SK-N-SH treated with all-trans-retinoic acid at 6 μM for 48 hours (cell line): ENCODE data around the gene ATP2B1.

Experiments used
- ATAC-seq: fragments of 200-7000 bp; cut with Tn5 transposase; 3 replicates; pipeline ENCODE4 v1.9.1; 2020; ENCODE audit warnings: mild to moderate bottlenecking, moderate library complexity
- ARNTL ChIP-seq: fragments of 450-650 bp; formaldehyde crosslinking; IDR thresholded peaks from 2 replicates; pipeline ENCODE4 v1.5.0; 2020; ENCODE audit warnings: low read depth, mild to moderate bottlenecking, moderate library complexity, borderline replicate concordance
- BACH2 ChIP-seq: fragments of 250-450 bp; sonication (Bioruptor Pico); IDR thresholded peaks from 2 replicates; pipeline ENCODE4 v1.9.0; 2021; ENCODE audit warnings: mild to moderate bottlenecking, borderline replicate concordance
- CSDC2 ChIP-seq: fragments of 250-450 bp; sonication (Bioruptor Pico); IDR thresholded peaks from 2 replicates; pipeline ENCODE4 v1.5.0; 2020; ENCODE audit warnings: mild to moderate bottlenecking, moderate library complexity
- ESRRG ChIP-seq: fragments of 250-450 bp; sonication (Bioruptor Pico); IDR thresholded peaks from 2 replicates; pipeline ENCODE4 v1.6.1; 2021; ENCODE audit warnings: mild to moderate bottlenecking
- GLIS3 ChIP-seq: fragments of 250-450 bp; sonication (Bioruptor Pico); IDR thresholded peaks from 2 replicates; pipeline ENCODE4 v1.5.0; 2020; ENCODE audit warnings: mild to moderate bottlenecking, moderate library complexity
- ISL1 ChIP-seq: fragments of 250-450 bp; sonication (Bioruptor Pico); IDR thresholded peaks from 2 replicates; pipeline ENCODE4 v2.1.2; 2022; ENCODE audit warnings: mild to moderate bottlenecking, moderate library complexity
- OSR1 ChIP-seq: fragments of 250-450 bp; sonication (Bioruptor Pico); IDR thresholded peaks from 2 replicates; pipeline ENCODE4 v1.8.0; 2022; ENCODE audit warnings: moderate library complexity, mild to moderate bottlenecking, inconsistent platforms
- PPARA ChIP-seq: fragments of 250-450 bp; sonication (Bioruptor Pico); IDR thresholded peaks from 2 replicates; pipeline ENCODE4 v1.5.0; 2020; ENCODE audit warnings: mild to moderate bottlenecking, borderline replicate concordance
- SNAI2 ChIP-seq: fragments of 250-450 bp; sonication (Bioruptor Pico); IDR thresholded peaks from 2 replicates; pipeline ENCODE4 v1.5.0; 2020; ENCODE audit warnings: mild to moderate bottlenecking, moderate library complexity
- TCF4 ChIP-seq: fragments of 250-450 bp; sonication (Bioruptor Pico); IDR thresholded peaks from 2 replicates; pipeline ENCODE4 v1.8.0; 2021; ENCODE audit warnings: mild to moderate bottlenecking, moderate library complexity, borderline replicate concordance
- ZC3H10 ChIP-seq: fragments of 250-450 bp; sonication (Bioruptor Pico); IDR thresholded peaks from 2 replicates; pipeline ENCODE4 v1.5.1; 2021; ENCODE audit warnings: mild to moderate bottlenecking, moderate library complexity
- ZFP3 ChIP-seq: fragments of 250-450 bp; sonication (Bioruptor Pico); IDR thresholded peaks from 2 replicates; pipeline ENCODE4 v1.5.0; 2020; ENCODE audit warnings: mild to moderate bottlenecking, moderate library complexity
- ZNF565 ChIP-seq: fragments of 450-650 bp; formaldehyde crosslinking; conservative IDR thresholded peaks from 2 replicates; pipeline ENCODE4 v1.5.0; 2020; ENCODE audit warnings: low read depth, mild to moderate bottlenecking, moderate library complexity
- ZNF70 ChIP-seq: fragments of 450-650 bp; formaldehyde crosslinking; IDR thresholded peaks from 2 replicates; pipeline ENCODE4 v1.5.0; 2020; ENCODE audit warnings: mild to moderate bottlenecking, moderate library complexity
- ZNF8 ChIP-seq: fragments of 450-650 bp; formaldehyde crosslinking; IDR thresholded peaks from 2 replicates; pipeline ENCODE4 v1.5.0; 2020; ENCODE audit warnings: mild to moderate bottlenecking, moderate library complexity
- TF ChIP-seq, protein P1 (sequence below): fragments of 250-450 bp; sonication (Bioruptor Pico); IDR thresholded peaks from 2 replicates; pipeline ENCODE4 v1.5.0; 2020; ENCODE audit warnings: mild to moderate bottlenecking, moderate library complexity
- TF ChIP-seq, protein P2 (sequence below): fragments of 250-450 bp; sonication (Bioruptor Pico); IDR thresholded peaks from 2 replicates; pipeline ENCODE4 v1.8.0; 2021; ENCODE audit warnings: low read depth, mild to moderate bottlenecking, moderate library complexity, borderline replicate concordance
- TF ChIP-seq, protein P3 (sequence below): fragments of 250-450 bp; sonication (Bioruptor Pico); IDR thresholded peaks from 2 replicates; pipeline ENCODE4 v1.8.0; 2020; ENCODE audit warnings: mild to moderate bottlenecking, moderate library complexity, borderline replicate concordance
- TF ChIP-seq, protein P4 (sequence below): fragments of 250-450 bp; sonication (Bioruptor Pico); IDR thresholded peaks from 2 replicates; pipeline ENCODE4 v1.5.1; 2020; ENCODE audit warnings: low read depth, mild to moderate bottlenecking, moderate library complexity
- TF ChIP-seq, protein P5 (sequence below): fragments of 250-450 bp; sonication (Bioruptor Pico); IDR thresholded peaks from 2 replicates; pipeline ENCODE4 v1.5.1; 2021; ENCODE audit warnings: mild to moderate bottlenecking, moderate library complexity

ATP2B1 gene

DNA sequence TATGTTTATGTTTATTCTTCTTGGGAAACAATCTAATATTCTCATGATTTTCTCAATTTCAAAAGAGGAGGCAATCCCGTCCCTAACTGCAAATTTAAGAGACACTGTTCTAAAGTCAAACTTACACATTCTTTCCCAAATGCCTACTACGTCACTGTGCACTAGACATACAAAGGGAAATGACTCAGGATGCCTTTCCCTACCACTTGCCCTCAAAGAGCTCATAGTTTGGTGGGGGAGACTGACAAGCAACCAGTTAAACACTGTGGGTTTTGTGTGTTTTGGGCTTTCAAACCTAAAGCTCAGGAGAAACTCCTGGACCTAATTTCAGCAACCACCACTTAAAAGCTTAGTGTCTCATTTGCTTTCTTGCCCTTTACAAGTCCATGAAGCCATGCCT, 58.4 kb downstream of the ATP2B1 start:
- TF ChIP-seq ZNF565 (CRISPR knock-in tag) (no peak), BACH2 (CRISPR knock-in tag) (no peak), OSR1 (CRISPR knock-in tag) (no peak), ESRRG (CRISPR knock-in tag) (no peak), ZNF8 (CRISPR knock-in tag) (no peak), ZFP3 (no peak), ISL1 (CRISPR knock-in tag) (no peak), CSDC2 (CRISPR knock-in tag) (no peak), ZC3H10 (CRISPR knock-in tag) (no peak), TCF4 (CRISPR knock-in tag) (no peak), SNAI2 (CRISPR knock-in tag) (no peak), ARNTL (CRISPR knock-in tag) (no peak)
- TF ChIP-seq, protein P1, sequence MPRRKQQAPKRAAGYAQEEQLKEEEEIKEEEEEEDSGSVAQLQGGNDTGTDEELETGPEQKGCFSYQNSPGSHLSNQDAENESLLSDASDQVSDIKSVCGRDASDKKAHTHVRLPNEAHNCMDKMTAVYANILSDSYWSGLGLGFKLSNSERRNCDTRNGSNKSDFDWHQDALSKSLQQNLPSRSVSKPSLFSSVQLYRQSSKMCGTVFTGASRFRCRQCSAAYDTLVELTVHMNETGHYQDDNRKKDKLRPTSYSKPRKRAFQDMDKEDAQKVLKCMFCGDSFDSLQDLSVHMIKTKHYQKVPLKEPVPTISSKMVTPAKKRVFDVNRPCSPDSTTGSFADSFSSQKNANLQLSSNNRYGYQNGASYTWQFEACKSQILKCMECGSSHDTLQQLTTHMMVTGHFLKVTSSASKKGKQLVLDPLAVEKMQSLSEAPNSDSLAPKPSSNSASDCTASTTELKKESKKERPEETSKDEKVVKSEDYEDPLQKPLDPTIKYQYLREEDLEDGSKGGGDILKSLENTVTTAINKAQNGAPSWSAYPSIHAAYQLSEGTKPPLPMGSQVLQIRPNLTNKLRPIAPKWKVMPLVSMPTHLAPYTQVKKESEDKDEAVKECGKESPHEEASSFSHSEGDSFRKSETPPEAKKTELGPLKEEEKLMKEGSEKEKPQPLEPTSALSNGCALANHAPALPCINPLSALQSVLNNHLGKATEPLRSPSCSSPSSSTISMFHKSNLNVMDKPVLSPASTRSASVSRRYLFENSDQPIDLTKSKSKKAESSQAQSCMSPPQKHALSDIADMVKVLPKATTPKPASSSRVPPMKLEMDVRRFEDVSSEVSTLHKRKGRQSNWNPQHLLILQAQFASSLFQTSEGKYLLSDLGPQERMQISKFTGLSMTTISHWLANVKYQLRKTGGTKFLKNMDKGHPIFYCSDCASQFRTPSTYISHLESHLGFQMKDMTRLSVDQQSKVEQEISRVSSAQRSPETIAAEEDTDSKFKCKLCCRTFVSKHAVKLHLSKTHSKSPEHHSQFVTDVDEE (CRISPR knock-in tag), result no peak
- TF ChIP-seq, protein P2, sequence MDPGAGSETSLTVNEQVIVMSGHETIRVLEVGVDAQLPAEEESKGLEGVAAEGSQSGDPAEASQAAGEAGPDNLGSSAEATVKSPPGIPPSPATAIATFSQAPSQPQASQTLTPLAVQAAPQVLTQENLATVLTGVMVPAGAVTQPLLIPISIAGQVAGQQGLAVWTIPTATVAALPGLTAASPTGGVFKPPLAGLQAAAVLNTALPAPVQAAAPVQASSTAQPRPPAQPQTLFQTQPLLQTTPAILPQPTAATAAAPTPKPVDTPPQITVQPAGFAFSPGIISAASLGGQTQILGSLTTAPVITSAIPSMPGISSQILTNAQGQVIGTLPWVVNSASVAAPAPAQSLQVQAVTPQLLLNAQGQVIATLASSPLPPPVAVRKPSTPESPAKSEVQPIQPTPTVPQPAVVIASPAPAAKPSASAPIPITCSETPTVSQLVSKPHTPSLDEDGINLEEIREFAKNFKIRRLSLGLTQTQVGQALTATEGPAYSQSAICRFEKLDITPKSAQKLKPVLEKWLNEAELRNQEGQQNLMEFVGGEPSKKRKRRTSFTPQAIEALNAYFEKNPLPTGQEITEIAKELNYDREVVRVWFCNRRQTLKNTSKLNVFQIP (CRISPR knock-in tag), result no peak
- TF ChIP-seq, protein P3, sequence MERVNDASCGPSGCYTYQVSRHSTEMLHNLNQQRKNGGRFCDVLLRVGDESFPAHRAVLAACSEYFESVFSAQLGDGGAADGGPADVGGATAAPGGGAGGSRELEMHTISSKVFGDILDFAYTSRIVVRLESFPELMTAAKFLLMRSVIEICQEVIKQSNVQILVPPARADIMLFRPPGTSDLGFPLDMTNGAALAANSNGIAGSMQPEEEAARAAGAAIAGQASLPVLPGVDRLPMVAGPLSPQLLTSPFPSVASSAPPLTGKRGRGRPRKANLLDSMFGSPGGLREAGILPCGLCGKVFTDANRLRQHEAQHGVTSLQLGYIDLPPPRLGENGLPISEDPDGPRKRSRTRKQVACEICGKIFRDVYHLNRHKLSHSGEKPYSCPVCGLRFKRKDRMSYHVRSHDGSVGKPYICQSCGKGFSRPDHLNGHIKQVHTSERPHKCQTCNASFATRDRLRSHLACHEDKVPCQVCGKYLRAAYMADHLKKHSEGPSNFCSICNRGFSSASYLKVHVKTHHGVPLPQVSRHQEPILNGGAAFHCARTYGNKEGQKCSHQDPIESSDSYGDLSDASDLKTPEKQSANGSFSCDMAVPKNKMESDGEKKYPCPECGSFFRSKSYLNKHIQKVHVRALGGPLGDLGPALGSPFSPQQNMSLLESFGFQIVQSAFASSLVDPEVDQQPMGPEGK (CRISPR knock-in tag), result no peak
- TF ChIP-seq, protein P4, sequence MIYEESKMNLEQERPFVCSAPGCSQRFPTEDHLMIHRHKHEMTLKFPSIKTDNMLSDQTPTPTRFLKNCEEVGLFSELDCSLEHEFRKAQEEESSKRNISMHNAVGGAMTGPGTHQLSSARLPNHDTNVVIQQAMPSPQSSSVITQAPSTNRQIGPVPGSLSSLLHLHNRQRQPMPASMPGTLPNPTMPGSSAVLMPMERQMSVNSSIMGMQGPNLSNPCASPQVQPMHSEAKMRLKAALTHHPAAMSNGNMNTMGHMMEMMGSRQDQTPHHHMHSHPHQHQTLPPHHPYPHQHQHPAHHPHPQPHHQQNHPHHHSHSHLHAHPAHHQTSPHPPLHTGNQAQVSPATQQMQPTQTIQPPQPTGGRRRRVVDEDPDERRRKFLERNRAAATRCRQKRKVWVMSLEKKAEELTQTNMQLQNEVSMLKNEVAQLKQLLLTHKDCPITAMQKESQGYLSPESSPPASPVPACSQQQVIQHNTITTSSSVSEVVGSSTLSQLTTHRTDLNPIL (CRISPR knock-in tag), result no peak
- TF ChIP-seq, protein P5, sequence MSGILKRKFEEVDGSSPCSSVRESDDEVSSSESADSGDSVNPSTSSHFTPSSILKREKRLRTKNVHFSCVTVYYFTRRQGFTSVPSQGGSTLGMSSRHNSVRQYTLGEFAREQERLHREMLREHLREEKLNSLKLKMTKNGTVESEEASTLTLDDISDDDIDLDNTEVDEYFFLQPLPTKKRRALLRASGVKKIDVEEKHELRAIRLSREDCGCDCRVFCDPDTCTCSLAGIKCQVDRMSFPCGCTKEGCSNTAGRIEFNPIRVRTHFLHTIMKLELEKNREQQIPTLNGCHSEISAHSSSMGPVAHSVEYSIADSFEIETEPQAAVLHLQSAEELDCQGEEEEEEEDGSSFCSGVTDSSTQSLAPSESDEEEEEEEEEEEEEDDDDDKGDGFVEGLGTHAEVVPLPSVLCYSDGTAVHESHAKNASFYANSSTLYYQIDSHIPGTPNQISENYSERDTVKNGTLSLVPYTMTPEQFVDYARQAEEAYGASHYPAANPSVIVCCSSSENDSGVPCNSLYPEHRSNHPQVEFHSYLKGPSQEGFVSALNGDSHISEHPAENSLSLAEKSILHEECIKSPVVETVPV (CRISPR knock-in tag), result no peak

DNA sequence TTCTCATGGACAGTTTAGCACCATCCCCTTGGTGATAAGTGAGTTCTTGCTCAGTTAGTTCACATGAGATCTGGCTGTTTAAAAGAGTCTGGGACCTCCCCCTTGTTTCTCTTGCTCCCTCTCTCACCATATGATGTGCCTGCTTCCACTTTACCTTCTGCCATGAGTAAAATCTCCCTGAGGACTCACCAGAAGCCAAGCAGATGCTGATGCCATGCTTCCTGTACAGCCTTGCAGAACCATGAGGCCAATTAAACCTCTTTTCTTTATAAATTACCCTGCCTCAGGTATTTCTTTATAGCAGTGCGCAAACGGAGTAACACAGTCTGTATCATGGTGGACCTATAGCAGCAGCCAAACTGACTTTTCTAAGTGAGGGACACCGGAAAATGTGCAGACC, 58.8 kb downstream of the ATP2B1 start:
- no peak for ATAC-seq
- TF ChIP-seq, protein P4 (CRISPR knock-in tag), result no peak
- TF ChIP-seq, protein P3 (CRISPR knock-in tag), result no peak
- TF ChIP-seq, protein P1 (CRISPR knock-in tag), result no peak
- TF ChIP-seq GLIS3 (CRISPR knock-in tag), result no peak
- no peak for TF ChIP-seq ZNF70
- TF ChIP-seq, protein P2 (CRISPR knock-in tag), result no peak
- TF ChIP-seq ZFP3, result no peak
- TF ChIP-seq, protein P5 (CRISPR knock-in tag), result no peak
- TF ChIP-seq ZC3H10 (CRISPR knock-in tag), result no peak
- no peak for TF ChIP-seq PPARA (CRISPR knock-in tag)
- TF ChIP-seq ESRRG (CRISPR knock-in tag), result no peak

More for the DNA sequence above, 58.4 kb downstream of the ATP2B1 start:
- no peak for ATAC-seq
